ENCODE measurements around the gene C1orf159.
"Not testable (repeated sequence)": the region's sequence is repeated elsewhere in the genome, so short reads cannot be mapped to it uniquely, and the experiment has no call there.

The C1orf159 gene
- 16.9 to 26.6 (median 22.2) reads per million in 3 experiments for total RNA-seq

- peak; percentile 97 for DNase-seq
Observed at GRCh38 chr1:1115786-1116700, at the start of gene C1orf159. C1orf159 (minus strand) TSS chr1:1116089; CDS start chr1:1091543, 24,546 bp downstream.

DNA sequence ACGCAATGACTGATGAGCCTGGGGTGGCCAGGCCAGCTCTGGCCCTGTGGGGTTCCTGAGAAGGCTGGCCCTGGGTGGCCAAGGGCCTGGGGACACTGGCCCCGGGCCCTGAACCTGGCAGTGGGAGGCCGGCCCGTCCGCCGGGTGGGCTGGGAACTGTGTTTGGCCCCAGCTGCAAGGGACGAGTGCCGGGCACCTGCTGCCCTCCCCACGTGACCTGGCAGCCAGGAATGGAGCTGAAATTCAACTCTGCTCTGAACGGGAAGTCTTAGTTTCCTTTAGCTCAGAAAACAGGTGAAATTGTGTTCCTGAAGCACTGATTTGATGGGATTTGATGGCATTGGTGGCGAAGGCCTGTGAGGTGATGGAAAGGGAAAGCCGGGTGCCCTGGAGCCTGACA lies 49.6 kb upstream of the C1orf159 start:
- DNase-seq, result no peak

- no peak for DNase-seq
Observed at GRCh38 chr1:1164701-1165451, 49.0 kb upstream of the C1orf159 start.

DNA sequence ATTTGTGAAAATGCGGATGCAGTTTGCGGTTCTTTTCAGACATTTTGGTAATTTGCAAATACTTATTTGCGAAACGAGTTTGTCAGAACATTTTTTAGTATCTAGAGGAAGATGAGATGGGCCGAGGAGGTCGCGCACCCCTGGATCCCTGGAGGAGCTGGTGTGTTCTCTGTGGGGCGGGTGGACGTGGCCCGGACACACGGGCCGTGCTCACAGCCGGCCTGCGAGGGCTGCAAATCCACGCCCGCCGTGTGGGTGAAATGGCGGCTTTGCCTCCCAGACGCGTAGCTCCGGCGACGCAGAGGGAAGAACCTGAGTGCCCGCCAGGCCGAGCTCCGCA lies 48.4 kb upstream of the C1orf159 start:
- no peak for DNase-seq

DNA sequence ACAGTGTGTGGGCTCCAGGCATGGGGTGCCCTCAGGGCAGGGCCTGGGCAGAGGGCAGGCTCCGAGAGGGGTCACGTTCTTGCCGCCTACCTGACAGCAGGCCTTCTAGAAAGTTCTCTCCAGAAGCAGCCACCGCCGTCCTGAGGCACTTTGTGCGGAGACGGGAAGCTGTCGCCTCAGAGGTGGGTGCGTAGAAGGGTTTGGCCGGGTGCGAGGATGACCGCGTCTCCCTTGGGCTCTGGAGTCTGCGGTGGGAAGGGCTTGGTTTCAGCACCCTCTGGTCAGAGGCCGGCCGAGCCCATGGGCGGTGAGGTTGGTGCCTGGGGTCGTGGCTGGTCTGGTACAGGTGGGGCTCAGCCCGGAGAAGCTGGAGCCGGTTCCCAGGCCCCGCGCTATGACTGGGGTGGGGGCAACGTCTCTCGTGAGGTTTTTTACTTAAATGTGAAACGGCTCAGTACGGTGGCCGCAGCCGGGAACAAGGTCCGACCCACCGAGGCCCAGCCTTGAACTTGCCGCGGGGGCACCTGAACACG lies 47.7 kb upstream of the C1orf159 start:
- DNase-seq, result no peak

- no peak for DNase-seq
Observed at GRCh38 chr1:1162597-1163537, 47.0 kb upstream of the C1orf159 start.

- no peak for DNase-seq
Observed at GRCh38 chr1:1161683-1162079, 45.8 kb upstream of the C1orf159 start.

GRCh38 chr1:1161078-1161682 lies 45.3 kb upstream of the C1orf159 start:
- DNase-seq, result no peak

DNA sequence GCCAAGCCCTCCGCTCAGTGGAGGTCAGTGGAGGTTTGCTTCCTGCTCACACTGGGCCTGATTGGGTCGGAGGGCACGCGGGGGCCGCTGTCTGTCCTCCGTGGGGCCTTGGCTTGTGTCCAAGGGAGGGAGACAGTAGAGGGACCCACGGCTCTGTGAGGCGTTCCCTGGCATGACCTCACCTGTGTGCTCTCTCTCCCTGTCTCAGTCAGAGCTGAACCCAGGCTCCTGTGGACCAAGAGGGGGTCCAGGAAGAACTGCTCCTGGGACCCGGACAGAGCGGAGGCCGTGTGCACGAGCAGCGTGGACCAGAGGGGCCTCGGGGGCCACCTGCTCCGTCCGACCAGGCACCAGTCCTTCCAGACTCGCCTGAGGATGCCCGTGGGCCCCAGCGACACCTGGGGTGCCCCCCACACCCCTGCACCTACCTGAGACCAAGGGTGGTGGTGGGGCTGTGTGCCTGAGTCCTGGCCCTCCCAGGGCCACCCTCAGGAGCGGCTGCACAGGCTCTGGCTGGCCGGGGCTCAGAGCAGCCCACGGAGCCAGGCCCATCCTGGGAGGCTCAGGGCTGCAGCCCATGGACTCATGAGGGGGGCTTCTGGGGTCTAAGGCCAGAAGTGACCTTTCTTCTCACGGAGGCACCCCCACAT lies 44.5 kb upstream of the C1orf159 start:
- DNase-seq, result no peak

DNA sequence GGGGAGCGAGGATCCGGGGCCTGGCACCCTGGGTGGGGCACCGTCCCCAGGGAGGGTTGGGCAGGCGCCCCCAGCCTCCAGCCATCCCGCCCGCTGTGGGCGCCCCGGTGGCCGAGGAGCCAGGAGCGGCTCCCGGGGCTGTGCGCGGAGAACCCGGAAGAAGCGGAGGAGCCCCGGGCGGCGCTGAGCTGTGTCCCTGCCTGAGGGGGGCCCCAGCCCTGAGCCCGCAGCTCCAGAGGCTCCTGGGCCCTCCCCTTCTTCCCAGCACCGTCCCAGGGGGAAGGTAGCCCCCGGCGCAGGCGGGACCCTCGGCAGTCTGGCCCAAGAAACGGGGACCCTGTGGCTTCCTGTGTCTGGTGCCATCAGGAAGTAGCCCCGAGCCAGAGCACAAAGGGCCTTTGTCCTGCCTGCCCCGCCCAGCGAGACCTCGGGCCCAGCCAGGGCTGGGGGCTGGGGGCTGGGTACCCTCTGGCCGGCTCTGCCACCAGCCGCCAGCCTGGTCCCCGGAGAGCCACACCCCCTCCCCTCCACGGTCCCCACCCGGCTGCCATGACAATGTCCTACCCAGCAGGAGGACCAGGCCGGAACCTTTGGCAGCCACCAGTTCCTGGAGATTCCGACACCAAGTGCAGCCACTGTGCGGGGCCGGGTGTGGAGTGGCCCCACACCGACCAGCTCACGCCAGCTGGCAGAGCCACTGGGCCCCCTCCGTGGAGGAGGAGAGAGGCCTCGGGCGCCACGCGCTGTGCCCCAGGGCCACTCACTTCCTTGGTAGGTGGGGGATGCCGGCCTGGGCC lies 42.2 kb upstream of the C1orf159 start:
- peak; percentile 38 for DNase-seq

DNA sequence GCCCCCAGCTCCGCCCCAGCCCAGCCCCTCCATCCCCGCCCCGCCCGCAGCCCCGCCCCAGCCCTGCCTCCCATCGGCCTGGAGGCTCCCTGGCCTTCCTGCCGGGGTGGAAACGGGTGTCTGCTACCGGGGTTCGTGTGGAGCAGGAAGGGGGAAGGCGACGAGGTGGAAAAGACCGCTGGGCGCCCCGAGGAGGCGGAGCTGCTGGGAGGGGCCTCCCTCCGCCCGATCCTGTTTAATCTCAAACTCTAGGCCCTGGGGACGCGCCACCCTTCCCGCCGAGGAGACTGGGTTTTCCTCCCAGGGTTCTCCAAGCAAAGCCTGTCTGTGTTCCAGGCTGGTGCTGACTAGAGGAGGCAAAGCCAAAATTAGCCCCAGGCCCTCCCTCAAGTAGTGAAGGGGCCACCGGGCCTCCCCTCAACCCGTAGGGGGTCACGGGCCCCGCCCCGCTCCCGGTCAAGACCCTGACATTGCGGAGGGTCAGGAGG lies 41.6 kb upstream of the C1orf159 start:
- DNase-seq, result peak; percentile 31

DNA sequence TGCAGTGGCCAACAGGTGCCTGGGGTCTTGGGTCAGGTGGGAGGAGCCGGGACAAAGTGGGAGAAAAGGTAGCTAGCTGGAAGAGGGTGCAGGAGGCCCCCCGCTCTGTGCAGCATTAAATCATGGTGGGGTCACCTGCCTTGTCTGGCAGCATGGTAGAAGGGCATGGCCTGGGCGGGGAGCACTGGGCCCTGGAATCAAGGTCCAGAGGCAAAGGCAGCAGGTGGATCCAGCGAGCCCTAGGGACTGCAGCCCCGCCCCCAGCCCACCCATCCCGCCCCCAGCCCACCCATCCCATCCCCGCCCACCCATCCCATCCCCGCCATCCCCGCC lies 41.1 kb upstream of the C1orf159 start:
- no peak for DNase-seq

- DNase-seq, result no peak
Observed at GRCh38 chr1:1156140-1157032, 40.5 kb upstream of the C1orf159 start.

DNA sequence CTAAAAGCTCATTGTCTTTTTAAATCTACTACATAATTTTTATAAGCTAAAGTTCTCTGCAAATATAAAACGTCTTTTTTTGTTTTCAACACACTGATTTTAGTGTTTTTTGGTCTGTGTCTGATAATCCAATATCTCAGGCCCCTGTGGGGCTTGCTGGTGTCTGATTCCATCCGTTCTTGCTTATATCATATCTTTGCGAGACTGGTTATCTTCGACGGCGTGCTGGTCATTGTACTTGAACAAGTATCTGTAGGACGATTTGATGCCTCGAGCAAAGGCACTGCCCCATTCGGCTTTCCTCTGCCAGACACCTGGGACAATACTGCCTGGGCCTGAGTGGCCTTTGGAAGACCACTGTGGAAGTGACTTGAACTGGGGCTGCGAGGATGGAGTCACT lies 39.4 kb upstream of the C1orf159 start:
- no peak for DNase-seq

- no peak for DNase-seq
Observed at GRCh38 chr1:1153874-1154273, 38.0 kb upstream of the C1orf159 start.

- DNase-seq, result not testable (repeated sequence)
Observed at GRCh38 chr1:1153215-1153614, 37.3 kb upstream of the C1orf159 start.

DNA sequence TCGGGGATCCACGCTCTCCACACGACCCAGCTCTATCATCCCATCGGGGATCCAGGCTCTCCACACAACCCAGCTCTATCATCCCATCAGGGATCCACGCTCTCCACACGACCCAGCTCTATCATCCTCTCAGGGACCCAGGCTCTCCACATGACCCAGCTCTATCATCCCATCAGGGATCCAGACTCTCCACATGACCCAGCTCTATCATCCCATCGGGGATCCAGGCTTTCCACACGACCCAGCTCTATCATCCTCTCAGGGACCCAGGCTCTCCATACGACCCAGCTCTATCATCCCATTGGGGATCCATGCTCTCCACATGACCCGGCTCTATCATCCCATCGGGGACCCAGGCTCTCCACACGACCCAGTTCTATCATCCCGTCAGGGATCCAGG lies 36.5 kb upstream of the C1orf159 start:
- DNase-seq, result not testable (repeated sequence)

GRCh38 chr1:1151306-1151705 lies 35.4 kb upstream of the C1orf159 start:
- no peak for DNase-seq

GRCh38 chr1:1150100-1150499 lies 34.2 kb upstream of the C1orf159 start:
- DNase-seq, result no peak

GRCh38 chr1:1149416-1149815 lies 33.5 kb upstream of the C1orf159 start:
- DNase-seq, result no peak
